Measurements from ENCODE around the gene TRAPPC14.

DNA sequence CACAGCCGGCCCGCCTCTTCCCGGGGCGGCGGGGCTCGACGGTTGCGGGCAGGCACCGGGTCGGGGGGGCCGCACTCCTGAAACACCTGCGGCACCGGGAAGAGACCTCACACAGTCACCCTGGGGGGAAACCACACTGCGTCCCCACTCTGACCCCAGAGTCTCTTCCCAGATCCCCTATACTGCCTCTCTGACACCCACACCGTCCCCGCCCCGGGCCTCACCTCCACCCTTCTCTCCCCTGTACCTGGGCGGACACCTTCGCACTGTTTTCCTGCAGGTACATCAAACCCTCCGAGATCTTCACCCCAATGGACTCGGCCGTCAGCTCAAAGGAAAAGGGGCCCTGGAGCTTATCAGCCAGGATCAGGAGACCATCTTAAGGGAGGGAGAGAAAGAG, 13.3 kb upstream of the TRAPPC14 start:
- TF ChIP-seq POLR2A (IDR thresholded peaks at IDR 0.05) = no peak
- TF ChIP-seq, protein P1, sequence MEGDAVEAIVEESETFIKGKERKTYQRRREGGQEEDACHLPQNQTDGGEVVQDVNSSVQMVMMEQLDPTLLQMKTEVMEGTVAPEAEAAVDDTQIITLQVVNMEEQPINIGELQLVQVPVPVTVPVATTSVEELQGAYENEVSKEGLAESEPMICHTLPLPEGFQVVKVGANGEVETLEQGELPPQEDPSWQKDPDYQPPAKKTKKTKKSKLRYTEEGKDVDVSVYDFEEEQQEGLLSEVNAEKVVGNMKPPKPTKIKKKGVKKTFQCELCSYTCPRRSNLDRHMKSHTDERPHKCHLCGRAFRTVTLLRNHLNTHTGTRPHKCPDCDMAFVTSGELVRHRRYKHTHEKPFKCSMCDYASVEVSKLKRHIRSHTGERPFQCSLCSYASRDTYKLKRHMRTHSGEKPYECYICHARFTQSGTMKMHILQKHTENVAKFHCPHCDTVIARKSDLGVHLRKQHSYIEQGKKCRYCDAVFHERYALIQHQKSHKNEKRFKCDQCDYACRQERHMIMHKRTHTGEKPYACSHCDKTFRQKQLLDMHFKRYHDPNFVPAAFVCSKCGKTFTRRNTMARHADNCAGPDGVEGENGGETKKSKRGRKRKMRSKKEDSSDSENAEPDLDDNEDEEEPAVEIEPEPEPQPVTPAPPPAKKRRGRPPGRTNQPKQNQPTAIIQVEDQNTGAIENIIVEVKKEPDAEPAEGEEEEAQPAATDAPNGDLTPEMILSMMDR (IDR thresholded peaks at IDR 0.05) = no peak
